Esophagus squamous epithelium (tissue), 4 donors: ENCODE measurements around the gene DNAH3.

Experiments used
- CTCF ChIP-seq, 6 experiments: fragments of 450-650 bp in 4 of 6; fragments of 200-600 bp in 2 of 6; sonication (generic) in 2 of 6; IDR thresholded peaks; one replicate each; pipeline ENCODE4 v1.5.1; 2016 to 2019; ENCODE audit warnings: antibody characterized with exemption in 6 of 6, mild to moderate bottlenecking in 4 of 6, moderate library complexity in 4 of 6
- POLR2A ChIP-seq, 4 donors: fragments of 450-650 bp; IDR thresholded peaks; one replicate each; pipeline ENCODE4 v1.6.1; 2017; ENCODE audit warnings: antibody characterized with exemption in 4 of 4, mild to moderate bottlenecking in 4 of 4, moderate library complexity in 3 of 4

- TF ChIP-seq CTCF (IDR thresholded peaks at IDR 0.05), result no peak
- TF ChIP-seq POLR2A (IDR thresholded peaks at IDR 0.05), result no peak
Observed at GRCh38 chr16:20957153-20957552, 193.5 kb downstream of the DNAH3 start.
